NK-92 (cell line): Measurements from ENCODE around the gene IPO4.

Experiments used
- DNase-seq: peaks from one replicate; lab custom pipeline; 2025; ENCODE audit not compliant: unreplicated experiment; lab: John Stamatoyannopoulos, UW

The IPO4 gene

GRCh38 chr14:24132061-24132685, 56.4 kb downstream of the IPO4 start:
- DNase-seq, result no peak

GRCh38 chr14:24131549-24131966, 57.1 kb downstream of the IPO4 start:
- no peak for DNase-seq

- no peak for DNase-seq
Observed at GRCh38 chr14:24130717-24131548, 57.7 kb downstream of the IPO4 start.

DNA sequence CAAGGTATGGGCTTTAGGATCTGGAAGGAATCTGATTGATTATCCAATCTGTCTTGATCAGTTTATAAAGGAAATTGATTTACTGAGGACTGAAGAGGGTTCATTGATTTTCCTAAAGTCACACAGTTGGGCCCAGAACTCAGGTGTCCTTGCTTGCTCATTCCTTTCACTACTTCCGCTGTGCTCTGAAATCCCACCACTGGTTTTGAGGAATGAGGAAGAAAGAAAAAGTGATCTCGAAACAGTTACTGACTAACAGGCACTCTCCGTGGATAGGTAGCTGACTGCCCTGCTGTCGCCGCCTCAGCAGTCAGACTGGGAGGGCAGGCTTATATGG, 58.3 kb downstream of the IPO4 start, which contains the start of gene FITM1:
FITM1 (plus strand) TSS at position 280 of the 337 bp plus-strand sequence. CDS start 905 bp downstream, outside the sequence.
- DNase-seq, result no peak
